GM12878 (cell line): Measurements from ENCODE around the gene NXN. TPM values are rescaled to one million over a fixed set of nuclear protein-coding genes. Genes with fewer than 3 reads are reported as not detected.

Source experiments
- ATAC-seq: fragments of 200-7000 bp; cut with Tn5 transposase; 3 replicates; pipeline ENCODE4 v1.9.1; 2020; ENCODE audit warnings: mild to moderate bottlenecking, moderate library complexity
- BruUV-seq: library from RNA; stranded (reverse); fragments of 400-500 nt; replicated peaks from 2 replicates; lab custom pipeline; 2021; lab: Mats Ljungman, UMichigan
- CTCF ChIA-PET: fragments of 300-600 bp; sonication (Branson Sonifier 250); formaldehyde crosslinking; extraction: SDS; loops from one replicate; lab custom pipeline; 2021; ENCODE audit warnings: inconsistent platforms; lab: Yijun Ruan, JAX
- POLR2A ChIA-PET: fragments of 350-600 bp; formaldehyde crosslinking; extraction: SDS; loops from one replicate; lab custom pipeline; 2021; ENCODE audit warnings: inconsistent platforms; lab: Charles Lee
- RAD21 ChIA-PET: fragments of 300-600 bp; sonication (Branson Sonifier 250); formaldehyde crosslinking; loops from one replicate; lab custom pipeline; 2023; ENCODE audit warnings: antibody characterized with exemption; ENCODE audit not compliant: unreplicated experiment; lab: Charles Lee
- SMC1A ChIA-PET: fragments of 300-600 bp; sonication (Branson Sonifier 250); formaldehyde crosslinking; loops from one replicate; lab custom pipeline; 2023; ENCODE audit not compliant: unreplicated experiment, uncharacterized antibody; lab: Charles Lee
- DNase-seq: peaks from one replicate; pipeline ENCODE4 v3.0.0-alpha.2; 2011; ENCODE audit warnings: low read depth, low spot score
- FAIRE-seq: peaks from 3 replicates; lab custom pipeline; 2011; peaks lifted over from hg19 to GRCh38; lab: Jason Lieb, UNC
- H2AFZ ChIP-seq: 2 replicates; pipeline ENCODE4 v1.6.0; 2011; ENCODE audit warnings: low read depth, low read length, control low read depth; ENCODE audit not compliant: control insufficient read depth
- H3K27ac ChIP-seq: 2 replicates; pipeline ENCODE4 v1.5.1; 2011; ENCODE audit warnings: control low read depth; ENCODE audit not compliant: control insufficient read depth, insufficient read depth
- H3K27me3 ChIP-seq, 2 experiments: replicated peaks in 1 of 2; 2 replicates each; pipeline versions ENCODE4 v1.6.0 to v1.6.1; 2011; ENCODE audit warnings: low read length in 1 of 2; ENCODE audit not compliant: control insufficient read depth in 2 of 2, insufficient read depth in 2 of 2
- H3K36me3 ChIP-seq, 2 experiments: 2 replicates each; pipeline ENCODE4 v1.5.1; 2011; ENCODE audit warnings: low read length in 1 of 2; ENCODE audit not compliant: control insufficient read depth in 2 of 2, insufficient read depth in 2 of 2
- H3K4me1 ChIP-seq: 2 replicates; pipeline ENCODE4 v1.6.1; 2011; ENCODE audit warnings: mild to moderate bottlenecking, low read length, moderate library complexity, mixed read lengths; ENCODE audit not compliant: control insufficient read depth, insufficient read depth
- H3K4me2 ChIP-seq: 2 replicates; pipeline ENCODE4 v1.6.0; 2011; ENCODE audit warnings: control low read depth; ENCODE audit not compliant: control insufficient read depth, insufficient read depth
- H3K4me3 ChIP-seq: fragments of 200-600 bp; sonication (generic); 2 replicates; pipeline ENCODE4 v1.5.1; 2016
- H3K79me2 ChIP-seq: 2 replicates; pipeline ENCODE4 v1.6.0; 2011; ENCODE audit warnings: low read length; ENCODE audit not compliant: control insufficient read depth, insufficient read depth
- H3K9ac ChIP-seq: 2 replicates; pipeline ENCODE4 v1.8.0; 2011; ENCODE audit warnings: low read length, control low read depth, mixed read lengths; ENCODE audit not compliant: control insufficient read depth, insufficient read depth
- H3K9me3 ChIP-seq: replicated peaks from 3 replicates; pipeline ENCODE4 v1.5.1; 2011; ENCODE audit warnings: mild to moderate bottlenecking, low read length; ENCODE audit not compliant: control insufficient read depth, insufficient read depth
- H4K20me1 ChIP-seq: 2 replicates; pipeline ENCODE4 v1.6.0; 2011; ENCODE audit not compliant: control insufficient read depth, insufficient read depth
- ATF7 ChIP-seq: fragments of 450-650 bp; IDR thresholded peaks from 2 replicates; pipeline ENCODE4 v1.6.1; 2016; ENCODE audit warnings: low read depth, mild to moderate bottlenecking
- CBX5 ChIP-seq: sonication (generic); IDR thresholded peaks from 2 replicates; pipeline ENCODE4 v1.6.1; 2016; ENCODE audit warnings: low read depth, moderate library complexity, mild to moderate bottlenecking, inconsistent platforms
- EP300 ChIP-seq, 2 experiments: fragments of 150-350 bp in 1 of 2; IDR thresholded peaks; 2 replicates each; pipeline ENCODE4 v1.6.1; 2011 to 2012; ENCODE audit warnings: low read depth in 2 of 2, low read length in 2 of 2, borderline replicate concordance in 1 of 2, improper control_type of control experiment in 1 of 2, inconsistent platforms in 1 of 2; ENCODE audit not compliant: control insufficient read depth in 1 of 2
- GATAD2B ChIP-seq: fragments of 450-650 bp; conservative IDR thresholded peaks from 2 replicates; pipeline ENCODE4 v1.6.1; 2017; ENCODE audit warnings: low read depth, mild to moderate bottlenecking, moderate library complexity
- HDAC2 ChIP-seq: fragments of 200-600 bp; sonication (generic); IDR thresholded peaks from 2 replicates; pipeline ENCODE4 v1.6.1; 2017
- IRF4 ChIP-seq: IDR thresholded peaks from 2 replicates; pipeline ENCODE4 v1.6.1; 2011; ENCODE audit warnings: low read depth, low read length
- KAT2A ChIP-seq: conservative IDR thresholded peaks from 2 replicates; pipeline ENCODE4 v1.6.1; 2011; ENCODE audit warnings: low read depth, low read length; ENCODE audit not compliant: control insufficient read depth
- NKRF ChIP-seq: fragments of 450-650 bp; conservative IDR thresholded peaks from 2 replicates; pipeline ENCODE4 v1.6.1; 2017; ENCODE audit warnings: mild to moderate bottlenecking, moderate library complexity
- POLR2AphosphoS2 ChIP-seq: IDR thresholded peaks from 2 replicates; pipeline ENCODE4 v1.6.1; 2011; ENCODE audit warnings: low read depth, mild to moderate bottlenecking, low read length, improper control_type of control experiment, moderate library complexity
- SMAD5 ChIP-seq: IDR thresholded peaks from 2 replicates; pipeline ENCODE4 v1.6.1; 2016; ENCODE audit warnings: antibody characterized with exemption, low read depth
- TCF3 ChIP-seq: IDR thresholded peaks from 2 replicates; pipeline ENCODE4 v1.6.1; 2012; ENCODE audit warnings: low read depth, mild to moderate bottlenecking, low read length, borderline replicate concordance; ENCODE audit not compliant: insufficient read depth
- ZNF274 ChIP-seq: IDR thresholded peaks from one replicate; pipeline ENCODE4 v1.8.0; 2011; ENCODE audit not compliant: insufficient read length, insufficient read depth
- ZNF384 ChIP-seq: IDR thresholded peaks from 2 replicates; pipeline ENCODE4 v1.6.1; 2012; ENCODE audit warnings: low read depth, mild to moderate bottlenecking, low read length, improper control_type of control experiment, borderline replicate concordance
- WGBS: methylation state at CpG from one replicate; pipeline ENCODE4 v1.1.6; 2016; ENCODE audit warnings: low lambda C conversion rate; ENCODE audit not compliant: insufficient replicate concordance, insufficient coverage; ENCODE audit errors: missing lambda C conversion rate; 5-methylcytosine and 5-hydroxymethylcytosine counted together
- in situ Hi-C: fragments of 300-500 bp; cut with MboI; formaldehyde crosslinking; loops from 9 replicates; pipeline ENCODE4 v1.14.3; 2018; ENCODE audit warnings: mixed read lengths
- intact Hi-C: fragments of 100-400 bp; cut with micrococcal nuclease; formaldehyde crosslinking; loops from one replicate; pipeline ENCODE4 v1.14.2; 2022; ENCODE audit not compliant: unreplicated experiment
- polyA plus RNA-seq, 11 experiments: library from polyadenylated mRNA; depleted of rRNA in 4 of 11; unstranded in 6 of 11; stranded (reverse) in 5 of 11; fragments of >200 nt; fragmentation: Nextera tagmentation in 4 of 11; fragmentation: Illumina TruSeq in 1 of 11; extraction: Ambion mirVana in 4 of 11; extraction: Trizol in 1 of 11; gene quantifications; 1 replicate in 1 of 11; 2 replicates in 10 of 11; pipeline versions ENCODE4 v1.2.1 to v1.2.3, GENCODE V29; 2011 to 2016; ENCODE audit warnings: inconsistent platforms in 2 of 11, missing spikeins in 2 of 11, low read depth in 1 of 11
- total RNA-seq, 4 experiments: library from RNA; depleted of rRNA in 3 of 4; stranded (reverse); fragments of >200 nt in 3 of 4; fragmentation: Illumina TruSeq in 1 of 4; extraction: Trizol in 1 of 4; gene quantifications; 2 replicates each; pipeline versions ENCODE4 v1.2.1 to v1.2.3, GENCODE V29; 2013 to 2021
- TF ChIP-seq, protein P1 (sequence below): fragments of 450-650 bp; formaldehyde crosslinking; IDR thresholded peaks from 2 replicates; pipeline ENCODE4 v1.5.0; 2022; ENCODE audit warnings: mild to moderate bottlenecking, missing genetic modification characterization
- TF ChIP-seq, protein P2 (sequence below): IDR thresholded peaks from 2 replicates; pipeline ENCODE4 v1.6.1; 2011; ENCODE audit warnings: mild to moderate bottlenecking, low read depth, low read length, moderate library complexity; ENCODE audit not compliant: insufficient replicate concordance
- TF ChIP-seq, protein P3 (sequence below): IDR thresholded peaks from 2 replicates; pipeline ENCODE4 v1.6.1; 2011; ENCODE audit warnings: low read depth, low read length, improper control_type of control experiment, borderline replicate concordance

The NXN gene
- total and polyA plus RNA-seq, 10 of the 15 experiments (the other 5 are each of a cell fraction or from before 2014, with no cell fraction given): 0.04 to 1.2 (median 0.30) TPM

- CTCF ChIA-PET: no interaction called here
- H3K4me2 ChIP-seq: no peak overlapping the region
- intact Hi-C loops: no loop called here
- no peak overlapping the region for H3K4me3 ChIP-seq
- RAD21 ChIA-PET: no interaction called here
- H3K36me3 ChIP-seq: no peaks in the 10 kb centered on the region
- no peaks in the 10 kb centered on the region for H3K79me2 ChIP-seq
- H3K9ac ChIP-seq: no peak overlapping the region
- BruUV-seq: no TSS peak
- ATAC-seq: no peak
- no peak for DNase-seq
- no peaks in the 10 kb centered on the region for H3K4me1 ChIP-seq
- SMC1A ChIA-PET: no interaction called here
- no peak for FAIRE-seq
- H3K27ac ChIP-seq: no peak overlapping the region
- peaks cover 3% of the 10 kb centered on the region in 2 experiments; a peak in 2 of 4 replicates for H3K27me3 ChIP-seq
- H2AFZ ChIP-seq: no peak overlapping the region
- in situ Hi-C loops: no loop called here
- POLR2A ChIA-PET: no interaction called here
- H3K9me3 ChIP-seq: no peaks in the 10 kb centered on the region; the same call in 2 of the 3 replicates
- WGBS: 66% methylated on average over 7 of the region's 9 CpGs
- no peaks in the 10 kb centered on the region for H4K20me1 ChIP-seq
- TF ChIP-seq, protein P1, sequence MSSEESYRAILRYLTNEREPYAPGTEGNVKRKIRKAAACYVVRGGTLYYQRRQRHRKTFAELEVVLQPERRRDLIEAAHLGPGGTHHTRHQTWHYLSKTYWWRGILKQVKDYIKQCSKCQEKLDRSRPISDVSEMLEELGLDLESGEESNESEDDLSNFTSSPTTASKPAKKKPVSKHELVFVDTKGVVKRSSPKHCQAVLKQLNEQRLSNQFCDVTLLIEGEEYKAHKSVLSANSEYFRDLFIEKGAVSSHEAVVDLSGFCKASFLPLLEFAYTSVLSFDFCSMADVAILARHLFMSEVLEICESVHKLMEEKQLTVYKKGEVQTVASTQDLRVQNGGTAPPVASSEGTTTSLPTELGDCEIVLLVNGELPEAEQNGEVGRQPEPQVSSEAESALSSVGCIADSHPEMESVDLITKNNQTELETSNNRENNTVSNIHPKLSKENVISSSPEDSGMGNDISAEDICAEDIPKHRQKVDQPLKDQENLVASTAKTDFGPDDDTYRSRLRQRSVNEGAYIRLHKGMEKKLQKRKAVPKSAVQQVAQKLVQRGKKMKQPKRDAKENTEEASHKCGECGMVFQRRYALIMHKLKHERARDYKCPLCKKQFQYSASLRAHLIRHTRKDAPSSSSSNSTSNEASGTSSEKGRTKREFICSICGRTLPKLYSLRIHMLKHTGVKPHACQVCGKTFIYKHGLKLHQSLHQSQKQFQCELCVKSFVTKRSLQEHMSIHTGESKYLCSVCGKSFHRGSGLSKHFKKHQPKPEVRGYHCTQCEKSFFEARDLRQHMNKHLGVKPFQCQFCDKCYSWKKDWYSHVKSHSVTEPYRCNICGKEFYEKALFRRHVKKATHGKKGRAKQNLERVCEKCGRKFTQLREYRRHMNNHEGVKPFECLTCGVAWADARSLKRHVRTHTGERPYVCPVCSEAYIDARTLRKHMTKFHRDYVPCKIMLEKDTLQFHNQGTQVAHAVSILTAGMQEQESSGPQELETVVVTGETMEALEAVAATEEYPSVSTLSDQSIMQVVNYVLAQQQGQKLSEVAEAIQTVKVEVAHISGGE (CRISPR knock-in tag): no peak
- TF ChIP-seq NKRF: no peak
- TF ChIP-seq, protein P2, sequence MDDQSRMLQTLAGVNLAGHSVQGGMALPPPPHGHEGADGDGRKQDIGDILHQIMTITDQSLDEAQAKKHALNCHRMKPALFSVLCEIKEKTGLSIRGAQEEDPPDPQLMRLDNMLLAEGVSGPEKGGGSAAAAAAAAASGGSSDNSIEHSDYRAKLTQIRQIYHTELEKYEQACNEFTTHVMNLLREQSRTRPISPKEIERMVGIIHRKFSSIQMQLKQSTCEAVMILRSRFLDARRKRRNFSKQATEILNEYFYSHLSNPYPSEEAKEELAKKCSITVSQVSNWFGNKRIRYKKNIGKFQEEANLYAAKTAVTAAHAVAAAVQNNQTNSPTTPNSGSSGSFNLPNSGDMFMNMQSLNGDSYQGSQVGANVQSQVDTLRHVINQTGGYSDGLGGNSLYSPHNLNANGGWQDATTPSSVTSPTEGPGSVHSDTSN: no peak
- TF ChIP-seq ATF7: no peak
- TF ChIP-seq SMAD5: no peak
- TF ChIP-seq IRF4: no peak
- TF ChIP-seq, protein P3, sequence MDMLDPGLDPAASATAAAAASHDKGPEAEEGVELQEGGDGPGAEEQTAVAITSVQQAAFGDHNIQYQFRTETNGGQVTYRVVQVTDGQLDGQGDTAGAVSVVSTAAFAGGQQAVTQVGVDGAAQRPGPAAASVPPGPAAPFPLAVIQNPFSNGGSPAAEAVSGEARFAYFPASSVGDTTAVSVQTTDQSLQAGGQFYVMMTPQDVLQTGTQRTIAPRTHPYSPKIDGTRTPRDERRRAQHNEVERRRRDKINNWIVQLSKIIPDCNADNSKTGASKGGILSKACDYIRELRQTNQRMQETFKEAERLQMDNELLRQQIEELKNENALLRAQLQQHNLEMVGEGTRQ: no peak
- TF ChIP-seq POLR2AphosphoS2: no peak
- no peak for TF ChIP-seq KAT2A
- no peak for TF ChIP-seq GATAD2B
- TF ChIP-seq HDAC2: no peak
- no peak for TF ChIP-seq CBX5
- no peak for TF ChIP-seq ZNF384
- TF ChIP-seq TCF3: no peak
- no peak for TF ChIP-seq ZNF274
- no peak for TF ChIP-seq EP300 (IDR thresholded peaks at IDR 0.05; ENCODE audit: borderline replicate concordance in 1 of 2, control insufficient read depth in 1 of 2, low read depth in 2 of 2, low read length in 2 of 2)
Observed at GRCh38 chr17:866568-867103, 112.9 kb downstream of the NXN start.
